K562 (cell line): ENCODE measurements around the gene PRR14. TPM values are rescaled to one million over a fixed set of nuclear protein-coding genes. Genes with fewer than 3 reads are reported as not detected.

Experiments used
- ARHGAP35 ChIP-seq: fragments of 450-650 bp; IDR thresholded peaks from 2 replicates; pipeline ENCODE4 v1.6.1; 2018; ENCODE audit not compliant: partially characterized antibody
- ELK3 ChIP-seq: fragments of 450-650 bp; formaldehyde crosslinking; IDR thresholded peaks from 2 replicates; pipeline ENCODE4 v1.4.0; 2020; ENCODE audit warnings: mild to moderate bottlenecking
- GTF3C2 ChIP-seq: IDR thresholded peaks from 3 replicates; pipeline ENCODE4 v1.6.1; 2011; ENCODE audit warnings: borderline replicate concordance, mild to moderate bottlenecking, moderate library complexity; ENCODE audit not compliant: insufficient read length; ENCODE audit errors: extremely low read depth
- HLTF ChIP-seq: fragments of 450-650 bp; IDR thresholded peaks from 2 replicates; pipeline ENCODE4 v1.6.1; 2016
- MCM5 ChIP-seq: fragments of 450-650 bp; IDR thresholded peaks from 2 replicates; pipeline ENCODE4 v1.6.1; 2016; ENCODE audit warnings: low read depth
- NKRF ChIP-seq: fragments of 450-650 bp; IDR thresholded peaks from 2 replicates; pipeline ENCODE4 v1.6.1; 2016; ENCODE audit warnings: borderline replicate concordance
- POLR3A ChIP-seq: IDR thresholded peaks from 2 replicates; pipeline ENCODE4 v1.6.1; 2011; ENCODE audit warnings: borderline replicate concordance, mild to moderate bottlenecking, moderate library complexity; ENCODE audit not compliant: insufficient read length, insufficient read depth; ENCODE audit errors: extremely low read depth
- TCF15 ChIP-seq: fragments of 250-450 bp; sonication (Bioruptor Pico); IDR thresholded peaks from 2 replicates; pipeline ENCODE4 v1.8.0; 2022; ENCODE audit warnings: moderate library complexity, mild to moderate bottlenecking, inconsistent platforms
- TEAD1 ChIP-seq, 2 experiments: fragments of 450-650 bp in 1 of 2; sonication (generic) in 1 of 2; formaldehyde crosslinking; IDR thresholded peaks; 2 replicates each; pipeline versions ENCODE4 v1.4.0 to v1.8.0; 2020 to 2022; ENCODE audit warnings: mild to moderate bottlenecking in 2 of 2, missing genetic modification reagents in 1 of 2
- TFE3 ChIP-seq: fragments of 450-650 bp; formaldehyde crosslinking; IDR thresholded peaks from 2 replicates; pipeline ENCODE4 v1.4.0; 2020; ENCODE audit warnings: mild to moderate bottlenecking, mixed read lengths
- U2AF1 ChIP-seq: fragments of 200-400 bp; formaldehyde crosslinking; optimal IDR thresholded peaks from 2 replicates; pipeline ENCODE3; 2017; ENCODE audit warnings: mild to moderate bottlenecking, low read depth, low read length, moderate library complexity
- ZBTB49 ChIP-seq: sonication (generic); formaldehyde crosslinking; IDR thresholded peaks from 2 replicates; pipeline ENCODE4 v1.8.0; 2022; ENCODE audit warnings: missing genetic modification reagents, mild to moderate bottlenecking, borderline replicate concordance
- ZFPM2 ChIP-seq: fragments of 250-450 bp; sonication (Bioruptor Pico); IDR thresholded peaks from 2 replicates; pipeline ENCODE4 v1.5.1; 2022; ENCODE audit warnings: mild to moderate bottlenecking
- ZNF133 ChIP-seq: fragments of 250-450 bp; sonication (Bioruptor Pico); IDR thresholded peaks from 2 replicates; pipeline ENCODE4 v1.4.0; 2020; ENCODE audit warnings: mild to moderate bottlenecking
- ZNF444 ChIP-seq: fragments of 250-450 bp; sonication (Bioruptor Pico); IDR thresholded peaks from 2 replicates; pipeline ENCODE4 v1.4.0; 2020; ENCODE audit warnings: mild to moderate bottlenecking, moderate library complexity
- ZNF830 ChIP-seq: fragments of 250-450 bp; sonication (Bioruptor Pico); IDR thresholded peaks from 2 replicates; pipeline ENCODE4 v1.5.0; 2021; ENCODE audit warnings: mild to moderate bottlenecking
- polyA plus RNA-seq, 8 experiments: library from polyadenylated mRNA; depleted of rRNA in 4 of 8; stranded (reverse) in 5 of 8; unstranded in 3 of 8; fragments of >200 nt; fragmentation: Nextera tagmentation in 2 of 8; fragmentation: Illumina TruSeq in 1 of 8; extraction: Ambion mirVana in 2 of 8; extraction: Trizol in 1 of 8; gene quantifications; 2 replicates each; pipeline versions ENCODE4 v1.2.1 to v1.2.3, GENCODE V29; 2011 to 2014; ENCODE audit warnings: inconsistent platforms in 1 of 8, missing spikeins in 1 of 8
- total RNA-seq, 7 experiments: library from RNA; depleted of rRNA in 6 of 7; stranded (reverse); fragments of >200 nt in 6 of 7; fragmentation: Illumina TruSeq in 2 of 7; extraction: Trizol in 2 of 7; gene quantifications; 2 replicates each; pipeline versions ENCODE4 v1.2.1 to v1.2.3, GENCODE V29; 2011 to 2021; ENCODE audit warnings: low replicate concordance in 1 of 7

PRR14 gene
- total and polyA plus RNA-seq, 9 of the 15 experiments (the other 6 are each of a cell fraction or from before 2014, with no cell fraction given), result 2.2 to 63.1 (median 11.5) TPM

GRCh38 chr16:30656974-30657865, 6.5 kb downstream of the PRR14 start (continued):
- no peak for TF ChIP-seq HLTF
- peak; percentile 80; the same call in 1 of the 2 replicates for TF ChIP-seq NKRF
- TF ChIP-seq ZNF444 (CRISPR knock-in tag), result no peak
- TF ChIP-seq U2AF1, result no peak
- no peak for TF ChIP-seq GTF3C2
- TF ChIP-seq TFE3 (CRISPR knock-in tag), result no peak
- no peak for TF ChIP-seq ZBTB49
- 0 out of 4 replicates have a peak, but pooled peaks of 1 of the 2 experiments have one; percentile 74 for TF ChIP-seq TEAD1 (CRISPR knock-in tag; IDR thresholded peaks at IDR 0.05)
- TF ChIP-seq MCM5, result no peak
- no peak for TF ChIP-seq POLR3A
- TF ChIP-seq ZNF133 (CRISPR knock-in tag), result no peak
- TF ChIP-seq ARHGAP35, result no peak
- no peak for TF ChIP-seq ELK3
- no peak for TF ChIP-seq ZNF830 (CRISPR knock-in tag)
- TF ChIP-seq ZFPM2, result no peak
- TF ChIP-seq TCF15 (CRISPR knock-in tag), result 0 out of 2 replicates have a peak, but pooled peaks have one; percentile 45
